ENCODE data around the gene MAP6D1. TPM values are rescaled to one million over a fixed set of nuclear protein-coding genes. Genes with fewer than 3 reads are reported as not detected.

Gene MAP6D1
- total RNA-seq (2014; rRNA removed; shearing (Covaris generic)) = 1.9 and 8.0 TPM in 2 replicates
- 1.3 and 2.7 TPM in 2 replicates for polyA plus RNA-seq (2015; cell fraction: cytosol; rRNA removed)
- 1.5 and 1.9 TPM in 2 replicates for polyA plus RNA-seq (2015; cell fraction: nucleus; rRNA removed)

DNA sequence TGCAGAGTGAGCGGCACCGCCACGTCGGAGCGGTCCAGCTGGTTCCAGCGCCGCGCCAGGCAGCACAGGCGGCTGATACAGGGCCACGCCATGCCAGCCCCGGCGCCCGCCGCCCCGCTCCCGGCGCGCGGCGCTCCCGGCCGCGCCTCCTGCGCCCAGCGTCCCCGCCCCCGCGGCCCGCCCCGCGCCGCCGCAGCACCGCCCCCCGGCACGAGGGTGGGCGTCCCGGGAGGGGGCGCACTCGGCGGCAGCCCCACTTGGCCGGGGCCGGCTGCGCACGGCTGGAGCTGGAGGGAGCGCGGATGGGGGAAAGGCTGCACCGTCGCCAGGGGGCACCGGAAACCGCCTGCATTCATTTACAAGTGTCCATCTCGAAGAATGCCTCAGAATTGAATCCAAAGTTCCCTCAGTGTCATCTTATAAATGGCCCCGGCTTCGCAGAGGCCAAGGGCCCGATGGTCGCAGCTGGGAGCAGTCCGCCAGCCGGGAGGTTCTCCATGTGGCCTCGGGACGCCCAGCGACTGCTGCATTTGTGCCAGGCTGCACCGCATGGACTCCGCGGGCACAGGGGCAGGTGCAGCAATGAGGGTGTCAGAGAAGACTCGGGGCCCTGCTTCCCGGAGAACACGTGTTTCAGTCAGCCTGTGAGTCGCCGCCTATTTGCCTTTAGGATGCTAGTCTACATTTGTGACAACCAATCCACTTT lies at the start of gene MAP6D1:
Gene MAP6D1 (minus strand): TSS at position 122 of the 706 bp plus-strand sequence. CDS start 30 bp downstream, at position 92.
- DNase-seq (ENCODE audit: low read depth) = peak; percentile 57

- no peak for DNase-seq (ENCODE audit: low read depth)
These were observed 48.5 kb upstream of the MAP6D1 start for GRCh38 chr3:183873914-183874313.

- no peak for DNase-seq (ENCODE audit: low read depth)
These were observed 46.2 kb upstream of the MAP6D1 start for GRCh38 chr3:183871541-183871940.

DNA sequence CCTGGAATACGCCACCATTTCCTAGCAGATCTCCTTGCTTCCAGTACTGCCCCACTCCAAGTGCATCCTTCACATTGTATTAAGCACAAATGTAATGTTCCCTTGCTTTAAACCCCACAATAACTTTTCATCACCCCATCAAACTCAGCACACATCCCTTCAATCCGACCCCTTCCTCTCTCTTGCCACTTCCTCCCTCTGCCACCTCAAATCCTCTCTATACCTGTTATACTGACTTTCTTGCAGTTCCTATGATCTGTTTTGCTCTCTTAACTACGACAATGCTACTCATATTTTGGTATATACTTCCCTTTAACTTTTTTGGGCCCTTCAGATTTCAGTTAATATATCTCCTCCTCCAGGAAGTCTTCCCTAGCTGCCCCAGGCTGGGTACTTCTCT lies 45.2 kb upstream of the MAP6D1 start:
- no peak for DNase-seq (ENCODE audit: low read depth)

- no peak for DNase-seq (ENCODE audit: low read depth)
These were observed 43.4 kb upstream of the MAP6D1 start for GRCh38 chr3:183868796-183869195.

DNA sequence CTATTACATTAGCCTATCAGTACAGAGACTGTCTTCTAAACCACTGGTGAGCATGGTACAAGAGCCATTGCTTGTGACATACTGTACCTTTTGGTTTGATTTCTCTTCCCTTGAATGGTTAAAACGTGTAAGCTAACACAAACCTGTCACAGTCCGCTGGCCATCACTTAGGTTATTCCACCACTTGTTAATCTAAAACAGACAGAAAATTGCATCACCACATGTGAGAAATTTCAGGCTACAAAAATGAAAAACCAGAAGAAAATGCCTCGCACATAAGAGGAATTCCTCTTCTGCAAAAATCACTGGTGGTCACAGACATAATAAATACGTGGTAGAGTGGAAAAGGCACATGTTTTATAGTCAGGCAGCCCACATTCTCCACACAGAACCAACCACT lies 37.2 kb upstream of the MAP6D1 start:
- DNase-seq (ENCODE audit: low read depth) = no peak

- DNase-seq (ENCODE audit: low read depth) = no peak
These were observed 32.5 kb upstream of the MAP6D1 start for GRCh38 chr3:183857863-183858262.

DNA sequence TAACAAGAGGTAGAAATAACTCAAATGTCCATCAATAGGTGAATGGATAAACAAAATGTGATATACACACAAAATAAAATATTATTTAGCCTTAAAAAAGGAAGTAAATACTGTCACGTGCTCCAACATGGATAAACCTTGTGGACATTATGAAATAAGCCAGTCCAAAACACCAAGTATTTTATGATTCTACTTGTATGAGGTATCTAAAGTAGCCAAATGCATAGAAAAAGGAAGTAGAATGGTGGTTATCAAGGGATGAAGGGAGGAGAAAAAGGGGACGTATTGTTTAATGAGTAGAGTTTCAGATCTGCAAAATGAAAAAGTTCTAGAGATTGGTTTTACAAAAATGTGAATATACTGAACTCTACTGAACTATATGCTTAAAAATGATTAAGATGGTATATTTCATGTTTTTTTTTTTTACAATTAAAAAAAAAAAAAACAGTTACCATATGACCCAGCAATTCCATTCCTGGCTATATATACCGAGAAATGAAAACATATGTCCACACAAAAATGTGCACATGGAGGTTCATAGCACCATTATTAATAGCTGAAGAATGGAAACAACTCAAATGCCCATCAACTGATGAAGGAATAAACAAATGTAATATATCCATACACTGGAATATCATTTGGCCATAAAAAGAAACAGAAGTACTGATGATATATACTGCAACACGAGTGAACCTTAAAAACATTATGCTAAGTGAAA lies 29.1 kb upstream of the MAP6D1 start:
- no peak for DNase-seq (ENCODE audit: low read depth)

- peak; percentile 45 for DNase-seq (ENCODE audit: low read depth)
These were observed 20.4 kb upstream of the MAP6D1 start for GRCh38 chr3:183845608-183846288.

GRCh38 chr3:183845090-183845489 lies 19.7 kb upstream of the MAP6D1 start:
- DNase-seq (ENCODE audit: low read depth) = no peak

GRCh38 chr3:183844606-183845005 lies 19.2 kb upstream of the MAP6D1 start:
- peak; percentile 84 for DNase-seq (ENCODE audit: low read depth)

DNA sequence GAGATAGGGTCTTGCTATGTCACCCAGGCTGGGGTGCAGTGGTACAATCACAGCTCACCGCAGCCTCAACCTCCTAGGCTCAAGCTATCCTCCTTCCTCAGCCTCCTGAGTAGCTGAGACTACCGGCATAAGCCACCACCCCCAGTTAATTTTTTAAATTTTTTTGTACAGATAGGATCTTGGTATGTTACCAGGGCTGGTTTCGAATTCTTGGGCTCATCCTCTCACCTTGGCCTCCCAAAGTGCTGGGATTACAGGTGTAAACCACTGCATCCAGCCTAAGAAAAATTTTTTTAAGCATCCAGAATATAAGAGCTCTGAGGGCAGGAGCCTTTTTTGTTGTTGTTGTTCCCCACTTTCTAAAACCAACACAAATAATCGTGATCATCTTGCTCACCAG lies 14.4 kb upstream of the MAP6D1 start:
- no peak for DNase-seq (ENCODE audit: low read depth)

- DNase-seq (ENCODE audit: low read depth) = no peak
These were observed 12.5 kb upstream of the MAP6D1 start for GRCh38 chr3:183837894-183838293.

DNA sequence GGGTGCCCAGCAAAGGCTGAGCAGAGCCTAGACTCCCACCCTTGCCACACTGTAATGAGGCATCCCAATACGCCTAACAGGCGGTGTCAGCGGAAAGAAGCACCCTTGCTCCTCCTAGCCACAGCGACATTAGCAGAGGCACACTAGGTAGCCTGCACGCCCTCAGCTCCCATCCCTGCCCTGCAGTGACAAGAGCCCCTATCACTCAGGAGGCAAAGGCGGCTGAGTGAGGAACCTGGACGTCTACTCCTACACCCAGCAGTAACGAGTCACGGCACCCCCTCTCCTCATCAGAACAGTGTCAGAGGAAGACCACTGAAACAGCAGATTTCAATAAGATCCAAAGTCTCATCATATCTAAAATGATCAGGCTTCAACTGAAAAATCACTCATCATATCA lies 12.0 kb upstream of the MAP6D1 start:
- no peak for DNase-seq (ENCODE audit: low read depth)

- no peak for DNase-seq (ENCODE audit: low read depth)
These were observed 8.1 kb upstream of the MAP6D1 start for GRCh38 chr3:183833516-183833915.

DNA sequence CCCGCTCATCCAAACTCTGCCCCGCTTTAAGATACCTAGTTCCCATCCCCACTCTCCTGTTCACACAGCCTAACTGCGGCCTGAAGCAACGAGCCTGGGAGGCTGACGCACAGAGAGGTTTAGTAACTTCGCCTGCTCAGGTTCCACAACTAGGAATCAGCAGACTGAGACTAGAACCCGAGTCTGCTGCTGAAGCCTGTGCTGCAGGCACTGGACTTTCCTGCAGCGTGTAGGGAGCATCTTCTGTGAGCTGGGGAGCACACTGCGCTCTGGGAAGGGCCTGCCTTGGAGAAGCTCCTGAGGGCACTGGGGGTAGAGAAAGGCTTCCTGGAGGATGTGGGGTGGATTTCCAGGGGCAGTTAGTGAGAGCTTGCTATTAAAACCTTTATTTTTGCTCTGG lies 4.8 kb upstream of the MAP6D1 start:
- no peak for DNase-seq (ENCODE audit: low read depth)

GRCh38 chr3:183829466-183829865 lies 4.1 kb upstream of the MAP6D1 start:
- DNase-seq (ENCODE audit: low read depth) = no peak

DNA sequence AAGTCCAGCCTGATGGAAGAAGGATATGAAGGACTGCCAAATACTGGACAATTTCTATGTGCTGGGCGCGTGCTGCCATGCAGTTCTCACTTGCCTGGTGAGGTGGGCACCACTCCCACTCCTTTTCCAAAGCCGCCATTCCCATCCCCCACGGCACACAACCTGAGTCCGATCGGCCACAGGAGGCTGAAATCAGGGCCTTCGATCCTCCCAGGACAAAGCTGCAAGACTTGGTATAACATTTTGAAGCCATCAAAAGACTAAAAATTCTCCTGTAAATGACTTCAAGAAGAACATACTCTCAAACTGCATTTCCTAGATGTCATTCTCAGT lies 3.1 kb upstream of the MAP6D1 start:
- DNase-seq (ENCODE audit: low read depth) = no peak

DNA sequence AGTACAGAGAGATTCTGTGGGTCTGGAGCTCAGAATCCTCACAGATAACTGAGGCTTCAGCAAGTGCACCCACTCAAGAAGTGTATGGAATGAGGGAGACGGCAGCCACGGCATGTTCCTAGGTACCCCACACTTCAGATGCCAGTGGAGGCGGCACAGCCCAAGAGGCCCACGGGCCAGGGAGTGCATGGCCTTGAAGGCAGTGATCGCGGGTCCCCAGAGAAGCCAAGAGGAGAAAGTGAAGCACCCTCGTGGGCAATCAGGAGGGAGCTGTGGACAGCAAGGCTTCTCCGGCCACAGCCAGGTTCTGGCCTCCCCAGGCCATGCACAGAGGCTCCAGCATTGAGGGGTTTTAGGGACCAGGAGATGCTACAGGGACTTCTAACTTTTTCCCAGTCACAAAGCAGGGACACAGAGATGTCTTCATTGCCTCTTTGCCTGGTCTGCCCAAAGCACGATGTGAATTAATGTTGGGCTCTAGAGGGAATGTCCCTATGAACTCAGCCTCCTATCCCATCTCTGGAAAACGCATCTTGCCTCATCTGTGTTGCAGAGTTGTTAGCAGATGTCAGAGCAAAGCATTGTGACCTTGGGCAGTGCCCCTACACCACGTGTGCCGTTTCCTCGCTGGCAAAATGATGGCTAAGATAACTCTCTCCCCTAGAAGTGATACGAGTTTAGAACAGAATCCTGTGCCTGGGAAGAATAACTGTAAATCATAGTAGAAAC lies 2.6 kb upstream of the MAP6D1 start:
- DNase-seq (ENCODE audit: low read depth) = no peak

DNA sequence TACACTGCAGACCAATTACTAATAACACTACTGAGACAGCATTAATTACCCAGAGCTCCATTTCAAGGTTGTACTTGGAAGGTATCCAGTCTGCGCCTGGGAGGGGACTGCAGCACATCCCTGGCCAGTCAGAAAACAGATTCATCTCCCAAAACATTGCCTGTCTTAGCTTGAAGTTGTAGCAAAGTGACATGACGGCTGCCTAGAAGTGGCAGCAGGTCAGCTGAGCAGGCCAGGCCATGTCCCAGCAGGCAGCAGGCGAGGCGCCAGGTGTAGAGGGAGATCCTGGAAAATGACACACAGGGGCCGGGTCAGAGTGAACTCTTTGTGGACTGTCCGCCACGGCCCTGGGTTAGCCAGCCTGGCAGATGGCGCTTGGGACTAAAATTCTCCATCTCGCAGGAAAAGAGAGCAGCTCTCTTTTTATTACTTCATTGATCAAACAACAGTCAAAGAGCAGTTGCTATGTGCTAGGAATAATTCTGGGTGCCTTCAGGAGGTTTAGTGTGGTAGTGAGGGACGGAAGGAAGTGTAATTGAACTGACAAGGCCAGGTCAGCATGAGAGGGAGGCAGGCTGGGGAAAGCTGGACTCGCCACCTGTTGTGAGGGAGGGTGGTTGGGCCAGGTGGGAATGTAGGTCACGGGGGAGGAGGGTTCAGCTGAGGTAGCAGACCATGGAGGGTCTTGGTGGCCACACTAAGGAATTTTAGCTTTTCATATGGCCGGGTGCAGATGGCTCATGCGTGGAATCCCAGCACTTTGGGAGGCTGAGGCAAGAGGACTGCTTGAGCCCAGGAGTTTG lies 1.3 kb upstream of the MAP6D1 start:
- no peak for DNase-seq (ENCODE audit: low read depth)
